Astrocyte (in vitro differentiated cells and primary cell): ENCODE measurements around the gene PARN. TPM values are rescaled to one million over a fixed set of nuclear protein-coding genes. Genes with fewer than 3 reads are reported as not detected.

Experiments
- DNase-seq: peaks from one replicate; pipeline ENCODE4 v3.0.0-alpha.2; 2010; ENCODE audit warnings: low read depth
- FAIRE-seq: peaks from 2 replicates; lab custom pipeline; 2011; peaks lifted over from hg19 to GRCh38; lab: Jason Lieb, UNC
- H2AFZ ChIP-seq: 2 replicates; pipeline ENCODE4 v1.6.0; 2012; ENCODE audit warnings: low read depth, low read length, inconsistent platforms
- H3K27ac ChIP-seq: 2 replicates; pipeline ENCODE4 v1.5.1; 2011; ENCODE audit warnings: low read depth, low read length, inconsistent platforms
- H3K27me3 ChIP-seq: 2 replicates; pipeline ENCODE4 v1.6.0; 2011; ENCODE audit warnings: low read length, inconsistent platforms; ENCODE audit not compliant: insufficient read depth
- H3K36me3 ChIP-seq: 2 replicates; pipeline ENCODE4 v1.5.1; 2011; ENCODE audit warnings: low read length, inconsistent platforms; ENCODE audit not compliant: insufficient read depth
- H3K4me1 ChIP-seq: 2 replicates; pipeline ENCODE4 v1.5.1; 2011; ENCODE audit warnings: low read length, inconsistent platforms; ENCODE audit not compliant: insufficient read depth
- H3K4me2 ChIP-seq: 2 replicates; pipeline ENCODE4 v1.6.0; 2012; ENCODE audit warnings: low read length, inconsistent platforms
- H3K4me3 ChIP-seq: 2 replicates; pipeline ENCODE4 v1.5.1; 2011; ENCODE audit warnings: low read depth, mild to moderate bottlenecking, low read length, inconsistent platforms; ENCODE audit not compliant: insufficient read depth
- H3K79me2 ChIP-seq: 2 replicates; pipeline ENCODE4 v1.6.0; 2012; ENCODE audit warnings: mild to moderate bottlenecking, low read length, inconsistent platforms; ENCODE audit not compliant: insufficient read depth
- H3K9ac ChIP-seq: 2 replicates; pipeline ENCODE4 v1.6.0; 2012; ENCODE audit warnings: mild to moderate bottlenecking, low read length, inconsistent platforms
- H3K9me3 ChIP-seq: 2 replicates; pipeline ENCODE4 v1.5.1; 2012; ENCODE audit warnings: low read depth, mild to moderate bottlenecking, low read length, inconsistent platforms; ENCODE audit not compliant: insufficient read depth
- H4K20me1 ChIP-seq: 2 replicates; pipeline ENCODE4 v1.6.0; 2012; ENCODE audit warnings: low read length, inconsistent platforms; ENCODE audit not compliant: insufficient read depth
- H3K27ac Mint-ChIP-seq: one replicate; pipeline ENCODE4 v1.8.0; 2021; ENCODE audit warnings: mild to moderate bottlenecking, mixed read lengths; ENCODE audit not compliant: unreplicated experiment
- H3K27me3 Mint-ChIP-seq: one replicate; pipeline ENCODE4 v1.8.0; 2021; ENCODE audit warnings: low read depth, mixed read lengths; ENCODE audit not compliant: unreplicated experiment
- H3K36me3 Mint-ChIP-seq: one replicate; pipeline ENCODE4 v1.8.0; 2021; ENCODE audit warnings: low read depth, mixed read lengths; ENCODE audit not compliant: unreplicated experiment
- H3K4me1 Mint-ChIP-seq: one replicate; pipeline ENCODE4 v1.8.0; 2021; ENCODE audit warnings: low read depth, mixed read lengths; ENCODE audit not compliant: unreplicated experiment
- H3K4me3 Mint-ChIP-seq: one replicate; pipeline ENCODE4 v1.8.0; 2021; ENCODE audit warnings: mild to moderate bottlenecking, moderate library complexity, mixed read lengths; ENCODE audit not compliant: unreplicated experiment
- H3K9me3 Mint-ChIP-seq: one replicate; pipeline ENCODE4 v1.8.0; 2021; ENCODE audit warnings: mild to moderate bottlenecking, mixed read lengths; ENCODE audit not compliant: unreplicated experiment
- CTCF ChIP-seq: IDR thresholded peaks from 2 replicates; pipeline ENCODE4 v1.5.1; 2011; ENCODE audit warnings: low read depth, mild to moderate bottlenecking, inconsistent platforms, low read length, moderate library complexity; ENCODE audit not compliant: insufficient read depth
- EZH2 ChIP-seq: IDR thresholded peaks from 2 replicates; pipeline ENCODE4 v1.6.1; 2012; ENCODE audit warnings: mild to moderate bottlenecking, low read length, inconsistent platforms; ENCODE audit not compliant: insufficient read depth
- total RNA-seq: library from RNA; stranded (reverse); gene quantifications from 2 replicates; pipeline ENCODE4 v1.2.1, GENCODE V29; 2021

The PARN gene
- total RNA-seq, 1 donor from 2014 or later, result 26.1 TPM

GRCh38 chr16:14409563-14409962 lies 220.5 kb downstream of the PARN start:
- Mint-ChIP-seq H3K27ac (no peak overlapping the region), H3K4me1 (peaks cover 5% of the 10 kb centered on the region), H3K27me3 (peaks cover 3% of the 10 kb centered on the region), H3K4me3 (no peak overlapping the region), H3K36me3 (peaks cover 5% of the 10 kb centered on the region), H3K9me3 (peaks cover 2% of the 10 kb centered on the region)
- H3K9me3 ChIP-seq, result no peaks in the 10 kb centered on the region
- no peaks in the 10 kb centered on the region for H3K36me3 ChIP-seq
- H3K27ac ChIP-seq, result no peak overlapping the region
- TF ChIP-seq EZH2, result no peak
- no peak for TF ChIP-seq CTCF
- no peaks in the 10 kb centered on the region for H4K20me1 ChIP-seq
- no peak overlapping the region for H2AFZ ChIP-seq
- no peaks in the 10 kb centered on the region for H3K4me1 ChIP-seq
- no peak overlapping the region for H3K4me3 ChIP-seq
- FAIRE-seq (peak; percentile 97), DNase-seq (peak; percentile 93)
- H3K4me2 ChIP-seq, result no peak overlapping the region
- H3K79me2 ChIP-seq, result no peaks in the 10 kb centered on the region
- H3K27me3 ChIP-seq, result no peaks in the 10 kb centered on the region
- no peak overlapping the region for H3K9ac ChIP-seq

GRCh38 chr16:14407786-14408399 lies 222.2 kb downstream of the PARN start:
- H3K27ac Mint-ChIP-seq, result no peak overlapping the region
- no peaks in the 10 kb centered on the region for H4K20me1 ChIP-seq
- no peak for FAIRE-seq
- H3K27me3 ChIP-seq, result no peaks in the 10 kb centered on the region
- H3K79me2 ChIP-seq, result no peaks in the 10 kb centered on the region
- H3K4me1 ChIP-seq, result no peaks in the 10 kb centered on the region
- DNase-seq, result no peak
- no peak overlapping the region for H3K4me2 ChIP-seq
- peaks cover 5% of the 10 kb centered on the region for H3K36me3 Mint-ChIP-seq
- peaks cover 5% of the 10 kb centered on the region for H3K4me1 Mint-ChIP-seq
- no peak overlapping the region for H3K9ac ChIP-seq
- H3K36me3 ChIP-seq, result no peaks in the 10 kb centered on the region
- TF ChIP-seq EZH2 (no peak), CTCF (no peak)
- H3K27ac ChIP-seq, result no peak overlapping the region
- peaks cover 2% of the 10 kb centered on the region for H3K9me3 Mint-ChIP-seq
- H3K9me3 ChIP-seq, result no peaks in the 10 kb centered on the region
- no peak overlapping the region for H2AFZ ChIP-seq
- peaks cover 3% of the 10 kb centered on the region for H3K27me3 Mint-ChIP-seq
- H3K4me3 ChIP-seq, result no peak overlapping the region
- H3K4me3 Mint-ChIP-seq, result no peak overlapping the region
